Mesenchymal stem cell (in vitro differentiated cells and primary cell): Measurements from ENCODE around the gene ETNPPL.

Source experiments
- DNase-seq: peaks from one replicate; pipeline ENCODE4 v3.0.0-alpha.2; 2013
- H2AFZ ChIP-seq: one replicate; pipeline ENCODE4 v1.6.1; 2013; ENCODE audit warnings: low read depth, mild to moderate bottlenecking, control low read depth, inconsistent platforms, low read length, moderate library complexity
- H2AK5ac ChIP-seq: 2 replicates; pipeline ENCODE4 v1.6.1; 2013; ENCODE audit warnings: low read length, moderate library complexity, mild to moderate bottlenecking, inconsistent platforms; ENCODE audit not compliant: severe bottlenecking
- H2BK120ac ChIP-seq: one replicate; pipeline ENCODE4 v1.6.1; 2013; ENCODE audit warnings: low read depth, mild to moderate bottlenecking, inconsistent platforms, low read length, moderate library complexity
- H2BK12ac ChIP-seq, 2 experiments: one replicate each; pipeline ENCODE4 v1.6.1; 2013; ENCODE audit warnings: inconsistent platforms in 2 of 2, low read length in 2 of 2, mild to moderate bottlenecking in 2 of 2, moderate library complexity in 2 of 2, control low read depth in 1 of 2
- H2BK15ac ChIP-seq: one replicate; pipeline ENCODE4 v1.6.1; 2013; ENCODE audit warnings: mild to moderate bottlenecking, low read depth, inconsistent platforms; ENCODE audit not compliant: poor library complexity, severe bottlenecking
- H2BK5ac ChIP-seq: 2 replicates; pipeline ENCODE4 v1.6.1; 2013; ENCODE audit warnings: low read depth, mild to moderate bottlenecking, low read length, control low read depth, inconsistent platforms; ENCODE audit not compliant: poor library complexity, severe bottlenecking
- H3K14ac ChIP-seq, 2 experiments: one replicate each; pipeline ENCODE4 v1.6.1; 2013; ENCODE audit warnings: inconsistent platforms in 2 of 2, low read length in 2 of 2, control low read depth in 1 of 2, mild to moderate bottlenecking in 1 of 2, moderate library complexity in 1 of 2
- H3K18ac ChIP-seq, 2 experiments: one replicate each; pipeline ENCODE4 v1.6.1; 2013; ENCODE audit warnings: inconsistent platforms in 2 of 2, low read length in 2 of 2, control low read depth in 1 of 2, low read depth in 1 of 2, mild to moderate bottlenecking in 1 of 2
- H3K23ac ChIP-seq, 2 experiments: one replicate each; pipeline ENCODE4 v1.6.1; 2013; ENCODE audit warnings: inconsistent platforms in 2 of 2, low read length in 2 of 2, mild to moderate bottlenecking in 2 of 2, moderate library complexity in 2 of 2, control low read depth in 1 of 2
- H3K27ac ChIP-seq: 2 replicates; pipeline ENCODE4 v1.5.1; 2013; ENCODE audit warnings: mild to moderate bottlenecking, moderate library complexity, low read length, control low read depth, inconsistent platforms; ENCODE audit not compliant: poor library complexity, severe bottlenecking
- H3K27me3 ChIP-seq, 2 experiments: 2 replicates each; pipeline versions ENCODE4 v1.6.1 to v1.7.0; 2013; ENCODE audit warnings: low read length in 2 of 2, mild to moderate bottlenecking in 2 of 2, moderate library complexity in 2 of 2, control low read depth in 1 of 2, inconsistent platforms in 1 of 2; ENCODE audit not compliant: control insufficient read depth in 1 of 2, insufficient read depth in 1 of 2
- H3K36me3 ChIP-seq, 2 experiments: 2 replicates each; pipeline versions ENCODE4 v1.6.1 to v1.7.0; 2013; ENCODE audit warnings: low read length in 2 of 2, control low read depth in 1 of 2, inconsistent platforms in 1 of 2, low read depth in 1 of 2, mild to moderate bottlenecking in 1 of 2; ENCODE audit not compliant: insufficient read depth in 2 of 2, control insufficient read depth in 1 of 2
- H3K4ac ChIP-seq, 2 experiments: one replicate each; pipeline ENCODE4 v1.6.1; 2013; ENCODE audit warnings: inconsistent platforms in 2 of 2, low read length in 2 of 2, mild to moderate bottlenecking in 2 of 2, moderate library complexity in 2 of 2, control low read depth in 1 of 2, low read depth in 1 of 2
- H3K4me1 ChIP-seq: 2 replicates; pipeline ENCODE4 v1.6.1; 2013; ENCODE audit warnings: low read depth, low read length, control low read depth; ENCODE audit not compliant: control insufficient read depth, insufficient read depth
- H3K4me2 ChIP-seq: 2 replicates; pipeline ENCODE4 v1.6.1; 2013; ENCODE audit warnings: low read length, mild to moderate bottlenecking, inconsistent platforms; ENCODE audit not compliant: poor library complexity, severe bottlenecking
- H3K4me3 ChIP-seq, 2 experiments: 2 replicates each; pipeline versions ENCODE4 v1.5.1 to v1.7.0; 2013; ENCODE audit warnings: low read length in 2 of 2, mild to moderate bottlenecking in 2 of 2, control low read depth in 1 of 2, low read depth in 1 of 2; ENCODE audit not compliant: insufficient read depth in 1 of 2
- H3K79me1 ChIP-seq: replicated peaks from 2 replicates; pipeline ENCODE4 v1.6.1; 2013; ENCODE audit warnings: mild to moderate bottlenecking, control low read depth, low read length, inconsistent platforms; ENCODE audit not compliant: poor library complexity, severe bottlenecking
- H3K9ac ChIP-seq: 2 replicates; pipeline ENCODE4 v1.7.0; 2013; ENCODE audit warnings: mild to moderate bottlenecking, low read length, moderate library complexity
- H3K9me3 ChIP-seq: 2 replicates; pipeline ENCODE4 v1.7.0; 2013; ENCODE audit warnings: mild to moderate bottlenecking, low read length; ENCODE audit not compliant: control insufficient read depth
- H4K8ac ChIP-seq: one replicate; pipeline ENCODE4 v1.6.1; 2013; ENCODE audit warnings: inconsistent platforms, mild to moderate bottlenecking, low read length, moderate library complexity
- H4K91ac ChIP-seq: one replicate; pipeline ENCODE4 v1.6.1; 2013; ENCODE audit warnings: mild to moderate bottlenecking, low read length, inconsistent platforms
- WGBS: methylation state at CpG from one replicate; pipeline ENCODE4 v1.1.7; 2013; ENCODE audit warnings: mixed read lengths; 5-methylcytosine and 5-hydroxymethylcytosine counted together

Gene ETNPPL

GRCh38 chr4:108775921-108776320 is 13.1 kb upstream of the ETNPPL start:
- H2AK5ac ChIP-seq, result no peak overlapping the region
- H2BK5ac ChIP-seq, result no peak overlapping the region
- H2BK120ac ChIP-seq, result no peak overlapping the region
- H3K14ac ChIP-seq, result no peak overlapping the region
- no peak overlapping the region for H4K8ac ChIP-seq
- no peaks in the 10 kb centered on the region for H3K4me1 ChIP-seq
- no peak overlapping the region for H2AFZ ChIP-seq
- H3K27ac ChIP-seq, result no peak overlapping the region
- H3K4ac ChIP-seq, result no peak overlapping the region
- no peak overlapping the region for H2BK12ac ChIP-seq
- H2BK15ac ChIP-seq, result no peak overlapping the region
- H3K18ac ChIP-seq, result no peak overlapping the region
- 91% methylated on average over 5 of the region's 5 CpGs for WGBS
- no peaks in the 10 kb centered on the region for H3K36me3 ChIP-seq
- H3K23ac ChIP-seq, result no peak overlapping the region
- no peak overlapping the region for H3K9ac ChIP-seq
- no peak for DNase-seq
- H3K9me3 ChIP-seq, result no peaks in the 10 kb centered on the region
- no peak overlapping the region for H3K4me3 ChIP-seq
- no peaks in the 10 kb centered on the region for H3K27me3 ChIP-seq
- no peak overlapping the region for H4K91ac ChIP-seq
- no peaks in the 10 kb centered on the region for H3K79me1 ChIP-seq
- no peak overlapping the region for H3K4me2 ChIP-seq

- DNase-seq, result no peak
- H2BK120ac ChIP-seq, result no peak overlapping the region
Measured at GRCh38 chr4:108774809-108775530, 12.1 kb upstream of the ETNPPL start.

DNA sequence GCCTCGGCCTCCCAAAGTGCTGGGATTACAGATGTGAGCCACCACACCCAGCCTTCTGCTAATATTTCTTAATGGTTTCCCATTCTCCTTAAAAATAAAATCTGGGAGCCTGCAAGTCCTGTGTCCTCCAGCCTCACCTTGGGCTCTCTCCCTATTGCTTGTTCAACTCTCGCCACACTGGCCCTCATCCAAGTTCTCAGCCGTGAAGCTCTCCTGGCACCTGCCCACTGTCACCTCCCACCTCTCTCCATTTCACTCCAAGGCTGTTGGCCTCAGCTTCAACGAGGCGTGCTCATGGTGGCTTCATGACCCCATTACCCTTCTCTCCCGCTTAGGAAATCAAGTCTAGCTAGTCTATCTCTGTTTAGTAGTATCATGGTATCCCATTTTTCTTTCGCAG is 9.5 kb upstream of the ETNPPL start:
- DNase-seq, result no peak
- Histone ChIP-seq H3K36me3 (no peaks in the 10 kb centered on the region), H3K18ac (no peak overlapping the region), H3K23ac (no peak overlapping the region), H2AFZ (no peak overlapping the region), H3K4me2 (no peak overlapping the region), H3K14ac (no peak overlapping the region), H3K4me1 (no peaks in the 10 kb centered on the region), H3K9me3 (no peaks in the 10 kb centered on the region), H3K4me3 (no peak overlapping the region), H4K8ac (no peak overlapping the region), H3K4ac (no peak overlapping the region), H2BK12ac (no peak overlapping the region), H3K9ac (no peak overlapping the region), H3K79me1 (no peaks in the 10 kb centered on the region), H2AK5ac (no peak overlapping the region), H2BK5ac (no peak overlapping the region), H3K27me3 (peaks cover 0 to 3% of the 10 kb centered on the region in 2 experiments), H4K91ac (no peak overlapping the region), H2BK15ac (no peak overlapping the region), H3K27ac (no peak overlapping the region), H2BK120ac (no peak overlapping the region)
- 96% methylated on average over 7 of the region's 7 CpGs for WGBS

More at GRCh38 chr4:108774809-108775530, 12.1 kb upstream of the ETNPPL start:
- Histone ChIP-seq H3K4ac (no peak overlapping the region), H2AK5ac (no peak overlapping the region), H3K79me1 (no peaks in the 10 kb centered on the region), H2AFZ (no peak overlapping the region), H3K27me3 (no peaks in the 10 kb centered on the region), H2BK12ac (no peak overlapping the region), H3K14ac (no peak overlapping the region), H3K23ac (no peak overlapping the region), H3K9me3 (no peaks in the 10 kb centered on the region), H3K27ac (no peak overlapping the region), H3K9ac (no peak overlapping the region), H3K18ac (no peak overlapping the region), H4K8ac (no peak overlapping the region), H3K4me1 (no peaks in the 10 kb centered on the region), H3K4me3 (no peak overlapping the region), H2BK5ac (no peak overlapping the region), H3K4me2 (no peak overlapping the region), H3K36me3 (no peaks in the 10 kb centered on the region), H2BK15ac (no peak overlapping the region), H4K91ac (no peak overlapping the region)
- WGBS, result 90% methylated on average over 5 of the region's 5 CpGs

DNA sequence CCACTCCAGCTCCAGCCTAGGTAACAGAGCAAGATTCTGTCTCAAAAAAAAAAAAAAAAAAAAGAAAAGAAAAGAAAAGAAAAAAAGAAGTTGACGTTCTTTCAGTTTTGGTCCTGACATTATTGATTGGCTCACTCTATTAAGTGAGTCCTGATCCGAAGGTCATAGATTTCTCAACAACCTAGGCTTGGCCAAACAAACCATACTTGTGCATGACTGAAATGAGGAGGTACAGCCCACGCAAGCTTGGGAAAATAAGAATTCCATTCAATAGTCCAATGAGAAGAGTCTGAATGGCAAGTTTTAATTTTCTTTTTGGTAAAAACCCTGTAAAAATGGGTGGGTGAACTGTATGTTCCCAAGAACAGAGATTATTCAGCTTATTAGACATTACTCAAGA is 3.2 kb upstream of the ETNPPL start:
- no peak overlapping the region for H2AK5ac ChIP-seq
- no peak overlapping the region for H2BK15ac ChIP-seq
- H3K18ac ChIP-seq, result no peak overlapping the region
- H3K14ac ChIP-seq, result no peak overlapping the region
- no peak overlapping the region for H3K27ac ChIP-seq
- H2BK5ac ChIP-seq, result no peak overlapping the region
- H4K91ac ChIP-seq, result no peak overlapping the region
- H3K79me1 ChIP-seq, result no peaks in the 10 kb centered on the region
- H3K4me3 ChIP-seq, result no peak overlapping the region
- no peak overlapping the region for H2BK120ac ChIP-seq
- peaks cover 3% of the 10 kb centered on the region for H3K4me1 ChIP-seq
- H3K36me3 ChIP-seq, result peaks cover 0 to 3% of the 10 kb centered on the region in 2 experiments
- no peak overlapping the region for H2AFZ ChIP-seq
- no peak for DNase-seq
- peaks cover 8 to 13% of the 10 kb centered on the region in 2 experiments for H3K27me3 ChIP-seq
- H3K9me3 ChIP-seq, result no peaks in the 10 kb centered on the region
- H3K4ac ChIP-seq, result no peak overlapping the region
- H3K23ac ChIP-seq, result no peak overlapping the region
- no peak overlapping the region for H2BK12ac ChIP-seq
- WGBS, result 97% methylated on average over 3 of the region's 3 CpGs
- no peak overlapping the region for H3K9ac ChIP-seq
- no peak overlapping the region for H3K4me2 ChIP-seq
- H4K8ac ChIP-seq, result no peak overlapping the region
